Measurements from ENCODE around the gene NELFB. TPM values are rescaled to one million over a fixed set of nuclear protein-coding genes. Genes with fewer than 3 reads are reported as not detected.

Gene NELFB
- polyA plus RNA-seq, 1 donor (not counting 4 experiments of a cell fraction or from before 2014, with no cell fraction given): 25.1 TPM

DNA sequence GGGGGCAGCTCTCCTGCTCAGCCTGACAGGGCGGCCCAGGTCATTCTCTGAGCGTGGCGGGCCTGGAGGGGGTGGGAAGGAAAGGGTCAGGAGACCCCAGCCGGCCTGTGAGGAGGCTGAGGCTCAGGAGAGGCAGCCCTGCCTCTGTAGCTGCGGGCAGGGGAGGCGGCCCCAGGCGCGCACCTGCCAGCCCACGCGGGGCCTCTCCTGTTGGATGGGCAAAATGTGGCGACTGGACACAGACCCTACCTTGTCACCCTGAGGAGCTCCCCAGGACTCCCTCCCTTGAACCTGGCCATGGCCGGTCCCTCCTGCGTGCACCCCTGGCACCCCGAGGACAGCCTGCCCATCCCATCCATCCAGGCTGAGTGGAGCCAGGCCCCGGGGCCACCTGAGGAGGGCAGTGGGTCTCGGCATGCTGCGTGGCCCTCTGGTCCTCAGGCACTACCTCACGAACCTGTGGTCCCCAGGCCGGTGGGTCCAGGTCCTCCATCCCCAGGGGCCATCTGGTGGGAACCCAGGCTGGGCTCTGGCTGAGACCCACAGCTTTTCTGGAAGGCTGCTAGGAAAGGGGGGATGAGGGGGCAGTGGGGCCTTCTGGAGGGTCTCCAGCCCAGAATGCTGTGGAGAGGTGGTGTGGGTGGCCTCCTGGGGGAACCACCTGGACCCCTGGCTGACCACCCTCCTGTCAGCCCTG lies 62.0 kb downstream of the NELFB start:
- Histone ChIP-seq H3K4me3 (ENCODE audit: control insufficient read depth in 2 of 3, extremely low read depth in 1 of 3, insufficient read depth in 2 of 3, low read depth in 1 of 3, low read length in 3 of 3) (no peak overlapping the region), H2AFZ (ENCODE audit: control insufficient read depth, low read length) (no peak overlapping the region), H3K9me3 (ENCODE audit: control insufficient read depth, low read depth, low read length) (no peaks in the 10 kb centered on the region), H3K27me3 (ENCODE audit: control insufficient read depth, extremely low read depth, insufficient read depth, low read length) (peaks cover 21% of the 10 kb centered on the region), H3K4me1 (ENCODE audit: control insufficient read depth, extremely low read depth, insufficient read depth, low read length) (peaks cover 3% of the 10 kb centered on the region), H4K20me1 (ENCODE audit: control insufficient read depth, extremely low read depth, insufficient read depth, low read length) (no peaks in the 10 kb centered on the region), H3K79me2 (ENCODE audit: control insufficient read depth, insufficient read depth, low read length) (no peaks in the 10 kb centered on the region), H3K36me3 (ENCODE audit: control insufficient read depth in 2 of 2, extremely low read depth in 1 of 2, insufficient read depth in 2 of 2, low read length in 2 of 2) (no peaks in the 10 kb centered on the region), H3K9ac (ENCODE audit: control insufficient read depth, extremely low read depth, insufficient read depth, low read length) (no peak overlapping the region), H3K4me2 (ENCODE audit: control insufficient read depth, extremely low read depth, insufficient read depth, low read depth, low read length) (no peak overlapping the region), H3K9me1 (ENCODE audit: control insufficient read depth, extremely low read depth, insufficient read depth, low read length) (no peaks in the 10 kb centered on the region), H3K27ac (ENCODE audit: control insufficient read depth, insufficient read depth, low read length) (no peak overlapping the region)
- TF ChIP-seq CTCF (optimal IDR thresholded peaks at IDR 0.05 in 1 of 3, IDR thresholded peaks at IDR 0.05 in 1 of 3, conservative IDR thresholded peaks at IDR 0.05 in 1 of 3; ENCODE audit: extremely low read depth in 1 of 3, insufficient read depth in 2 of 3, low read length in 3 of 3): no peak
- TF ChIP-seq EZH2 (IDR thresholded peaks at IDR 0.05; ENCODE audit: low read length): no peak
- DNase-seq (ENCODE audit: low read depth, low spot score): no peak
- FAIRE-seq: no peak
- dilution Hi-C loops (cut with MboI; ENCODE audit: extremely low pct_ligation_motif_present, low sequenced_read_pairs): no loop called here

DNA sequence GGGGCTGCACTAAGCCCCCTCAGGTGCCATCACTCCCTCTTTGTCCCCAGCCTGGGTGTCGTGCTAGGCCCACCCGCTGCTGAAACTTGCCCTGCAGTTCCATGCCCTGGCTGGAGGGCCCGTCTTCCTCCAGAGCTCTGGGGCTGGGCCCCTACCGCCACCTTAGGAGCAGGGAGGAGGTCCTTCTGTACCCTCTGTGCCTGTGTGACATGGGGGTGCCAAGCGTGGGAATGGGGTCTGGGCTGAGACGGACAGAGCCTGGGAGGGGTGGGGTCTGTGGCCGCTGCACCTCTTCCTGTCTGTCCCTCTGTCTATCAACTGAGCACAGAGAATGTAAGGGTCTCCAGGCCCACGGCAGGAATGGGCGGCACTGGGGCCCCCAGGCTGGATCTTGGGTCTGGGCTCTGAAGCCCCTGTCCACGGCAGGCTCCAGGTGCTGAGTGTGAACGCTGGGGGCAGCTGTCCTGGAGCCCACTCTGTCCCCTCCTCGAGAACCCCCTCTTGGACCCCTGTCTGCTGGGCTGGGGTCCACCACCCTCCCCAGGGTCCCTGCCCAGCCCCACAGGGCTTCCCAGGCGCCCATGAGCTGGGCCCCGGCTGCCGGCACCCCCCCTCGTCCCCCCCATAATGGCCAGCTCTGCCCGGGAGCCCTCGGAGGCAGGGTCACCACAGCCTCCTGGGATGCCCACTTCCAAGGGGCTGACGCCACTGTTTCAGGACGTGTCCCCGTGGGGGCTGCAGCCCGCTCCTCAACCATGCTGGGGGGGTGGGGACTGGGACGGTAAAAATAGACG lies 62.8 kb downstream of the NELFB start:
- no peak for DNase-seq (ENCODE audit: low read depth, low spot score)
- no peaks in the 10 kb centered on the region for H4K20me1 ChIP-seq (ENCODE audit: control insufficient read depth, extremely low read depth, insufficient read depth, low read length)
- H3K36me3 ChIP-seq (ENCODE audit: control insufficient read depth in 2 of 2, extremely low read depth in 1 of 2, insufficient read depth in 2 of 2, low read length in 2 of 2): no peaks in the 10 kb centered on the region
- H3K4me2 ChIP-seq (ENCODE audit: control insufficient read depth, extremely low read depth, insufficient read depth, low read depth, low read length): no peak overlapping the region
- no peaks in the 10 kb centered on the region for H3K79me2 ChIP-seq (ENCODE audit: control insufficient read depth, insufficient read depth, low read length)
- no peak overlapping the region for H3K27ac ChIP-seq (ENCODE audit: control insufficient read depth, insufficient read depth, low read length)
- H3K9me1 ChIP-seq (ENCODE audit: control insufficient read depth, extremely low read depth, insufficient read depth, low read length): no peaks in the 10 kb centered on the region
- no peak overlapping the region for H3K9ac ChIP-seq (ENCODE audit: control insufficient read depth, extremely low read depth, insufficient read depth, low read length)
- H3K4me1 ChIP-seq (ENCODE audit: control insufficient read depth, extremely low read depth, insufficient read depth, low read length): no peaks in the 10 kb centered on the region
- H3K4me3 ChIP-seq (ENCODE audit: control insufficient read depth in 2 of 3, extremely low read depth in 1 of 3, insufficient read depth in 2 of 3, low read depth in 1 of 3, low read length in 3 of 3): no peak overlapping the region
- TF ChIP-seq EZH2 (IDR thresholded peaks at IDR 0.05; ENCODE audit: low read length) (no peak), CTCF (optimal IDR thresholded peaks at IDR 0.05 in 1 of 3, IDR thresholded peaks at IDR 0.05 in 1 of 3, conservative IDR thresholded peaks at IDR 0.05 in 1 of 3; ENCODE audit: extremely low read depth in 1 of 3, insufficient read depth in 2 of 3, low read length in 3 of 3) (no peak)
- peaks cover 21% of the 10 kb centered on the region for H3K27me3 ChIP-seq (ENCODE audit: control insufficient read depth, extremely low read depth, insufficient read depth, low read length)
- no peak for FAIRE-seq
- dilution Hi-C loops (cut with MboI; ENCODE audit: extremely low pct_ligation_motif_present, low sequenced_read_pairs): no loop called here
- no peaks in the 10 kb centered on the region for H3K9me3 ChIP-seq (ENCODE audit: control insufficient read depth, low read depth, low read length)
- H2AFZ ChIP-seq (ENCODE audit: control insufficient read depth, low read length): no peak overlapping the region
